ENCODE measurements around the gene YWHAH.

DNA sequence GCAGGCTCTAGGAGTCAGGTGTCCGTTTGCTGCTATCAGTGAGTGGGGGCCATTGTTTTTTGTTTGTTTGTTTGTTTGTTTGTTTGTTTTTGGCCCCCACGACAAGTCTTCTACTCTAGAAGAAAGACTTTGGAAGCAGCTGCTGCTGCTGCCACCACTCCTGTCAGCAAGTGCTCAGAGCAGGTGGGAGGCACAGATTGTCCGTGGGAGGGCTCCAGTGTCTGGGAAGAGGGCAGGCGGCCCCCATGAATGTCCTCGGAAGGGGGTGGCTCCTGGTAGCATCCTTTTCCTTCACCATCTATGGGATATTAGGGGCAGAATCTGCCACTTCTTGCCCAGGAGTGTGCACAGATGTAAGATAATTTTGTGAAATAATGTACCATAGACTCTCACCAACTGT, 37.8 kb upstream of the YWHAH start:
- no peak for TF ChIP-seq EZH2 (IDR thresholded peaks at IDR 0.05; ENCODE audit: insufficient read depth, low read length)
- TF ChIP-seq, protein P1, sequence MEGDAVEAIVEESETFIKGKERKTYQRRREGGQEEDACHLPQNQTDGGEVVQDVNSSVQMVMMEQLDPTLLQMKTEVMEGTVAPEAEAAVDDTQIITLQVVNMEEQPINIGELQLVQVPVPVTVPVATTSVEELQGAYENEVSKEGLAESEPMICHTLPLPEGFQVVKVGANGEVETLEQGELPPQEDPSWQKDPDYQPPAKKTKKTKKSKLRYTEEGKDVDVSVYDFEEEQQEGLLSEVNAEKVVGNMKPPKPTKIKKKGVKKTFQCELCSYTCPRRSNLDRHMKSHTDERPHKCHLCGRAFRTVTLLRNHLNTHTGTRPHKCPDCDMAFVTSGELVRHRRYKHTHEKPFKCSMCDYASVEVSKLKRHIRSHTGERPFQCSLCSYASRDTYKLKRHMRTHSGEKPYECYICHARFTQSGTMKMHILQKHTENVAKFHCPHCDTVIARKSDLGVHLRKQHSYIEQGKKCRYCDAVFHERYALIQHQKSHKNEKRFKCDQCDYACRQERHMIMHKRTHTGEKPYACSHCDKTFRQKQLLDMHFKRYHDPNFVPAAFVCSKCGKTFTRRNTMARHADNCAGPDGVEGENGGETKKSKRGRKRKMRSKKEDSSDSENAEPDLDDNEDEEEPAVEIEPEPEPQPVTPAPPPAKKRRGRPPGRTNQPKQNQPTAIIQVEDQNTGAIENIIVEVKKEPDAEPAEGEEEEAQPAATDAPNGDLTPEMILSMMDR (IDR thresholded peaks at IDR 0.05; ENCODE audit: insufficient read depth, low read depth, low read length) = no peak

All from astrocyte (in vitro differentiated cells and primary cell).